Peyer's patch (tissue), 4 donors: ENCODE data around the gene PNPLA1. TPM values are rescaled to one million over a fixed set of nuclear protein-coding genes. Genes with fewer than 3 reads are reported as not detected.

Experiments used
- DNase-seq, 3 donors: peaks; one replicate each; pipeline ENCODE4 v3.0.0-alpha.2; 2017 to 2019
- H3K27ac ChIP-seq, 4 donors: fragments of 200-600 bp; sonication (generic); one replicate each; pipeline ENCODE4 v1.5.1; 2016 to 2019
- H3K27me3 ChIP-seq, 2 donors: fragments of 200-600 bp; sonication (generic); one replicate each; pipeline ENCODE4 v1.5.1; 2019
- H3K36me3 ChIP-seq, 3 donors: fragments of 200-600 bp; sonication (generic); one replicate each; pipeline ENCODE4 v1.5.1; 2016 to 2019
- H3K4me1 ChIP-seq, 4 donors: fragments of 200-600 bp; sonication (generic); one replicate each; pipeline ENCODE4 v1.5.1; 2016 to 2019
- H3K4me3 ChIP-seq, 4 donors: fragments of 200-600 bp; sonication (generic); 1 replicate in 3 of 4; 2 replicates in 1 of 4; pipeline ENCODE4 v1.5.1; 2016 to 2019; ENCODE audit warnings: mild to moderate bottlenecking in 1 of 4
- H3K9me3 ChIP-seq, 4 donors: fragments of 200-600 bp; sonication (generic); one replicate each; pipeline ENCODE4 v1.5.1; 2016 to 2019; ENCODE audit warnings: mild to moderate bottlenecking in 1 of 4
- CTCF ChIP-seq, 6 experiments: fragments of 450-650 bp in 4 of 6; fragments of 200-600 bp in 2 of 6; sonication (generic) in 1 of 6; IDR thresholded peaks; one replicate each; pipeline ENCODE4 v1.5.1; 2017 to 2019; ENCODE audit warnings: antibody characterized with exemption in 6 of 6, mild to moderate bottlenecking in 3 of 6, moderate library complexity in 1 of 6
- POLR2A ChIP-seq, 2 donors: fragments of 450-650 bp; IDR thresholded peaks; one replicate each; pipeline ENCODE4 v1.5.1; 2017; ENCODE audit warnings: antibody characterized with exemption in 2 of 2, mild to moderate bottlenecking in 2 of 2, moderate library complexity in 2 of 2
- total RNA-seq, 4 donors: library from RNA; depleted of rRNA; stranded (reverse); fragments of >200 nt; gene quantifications; one replicate each; pipeline ENCODE4 v1.1.0, GENCODE V29; 2016

Gene PNPLA1
- total RNA-seq, 4 donors from 2014 or later, result 1.3 to 4.0 (median 3.0) TPM; not detected in 1

- Histone ChIP-seq H3K4me3 (no peak overlapping the region), H3K9me3 (peaks cover 0 to 7% (median 0%) of the 10 kb centered on the region in 4 donors), H3K27ac (no peak overlapping the region), H3K27me3 (no peaks in the 10 kb centered on the region), H3K4me1 (no peaks in the 10 kb centered on the region), H3K36me3 (no peaks in the 10 kb centered on the region)
- DNase-seq, result no peak
- TF ChIP-seq CTCF (IDR thresholded peaks at IDR 0.05) (no peak), POLR2A (IDR thresholded peaks at IDR 0.05) (no peak)
Observed at GRCh38 chr6:36265744-36266143, 4.1 kb upstream of the PNPLA1 start.

GRCh38 chr6:36266913-36267644 lies 2.8 kb upstream of the PNPLA1 start:
- no peak overlapping the region for H3K27ac ChIP-seq
- no peaks in the 10 kb centered on the region for H3K36me3 ChIP-seq
- no peak overlapping the region for H3K4me3 ChIP-seq
- H3K27me3 ChIP-seq, result no peaks in the 10 kb centered on the region
- H3K4me1 ChIP-seq, result no peaks in the 10 kb centered on the region
- DNase-seq, result no peak
- no peak for TF ChIP-seq CTCF (IDR thresholded peaks at IDR 0.05)
- TF ChIP-seq POLR2A (IDR thresholded peaks at IDR 0.05), result no peak
- H3K9me3 ChIP-seq, result peaks cover 0 to 7% (median 0%) of the 10 kb centered on the region in 4 donors

GRCh38 chr6:36267731-36268477 lies 2.0 kb upstream of the PNPLA1 start:
- no peak overlapping the region for H3K27ac ChIP-seq
- DNase-seq, result no peak
- no peaks in the 10 kb centered on the region for H3K27me3 ChIP-seq
- no peak overlapping the region for H3K4me3 ChIP-seq
- peaks cover 0 to 7% (median 0%) of the 10 kb centered on the region in 4 donors for H3K9me3 ChIP-seq
- no peaks in the 10 kb centered on the region for H3K36me3 ChIP-seq
- H3K4me1 ChIP-seq, result no peaks in the 10 kb centered on the region
- TF ChIP-seq CTCF (IDR thresholded peaks at IDR 0.05) (no peak), POLR2A (IDR thresholded peaks at IDR 0.05) (no peak)

- Histone ChIP-seq H3K4me1 (no peaks in the 10 kb centered on the region), H3K27ac (no peak overlapping the region), H3K4me3 (no peak overlapping the region), H3K9me3 (peaks cover 0 to 7% (median 0%) of the 10 kb centered on the region in 4 donors), H3K27me3 (no peaks in the 10 kb centered on the region), H3K36me3 (no peaks in the 10 kb centered on the region)
- TF ChIP-seq POLR2A (IDR thresholded peaks at IDR 0.05) (no peak), CTCF (IDR thresholded peaks at IDR 0.05) (no peak)
- no peak for DNase-seq
Observed at GRCh38 chr6:36268478-36269275, 1.2 kb upstream of the PNPLA1 start.

GRCh38 chr6:36272234-36272633 lies 2.4 kb downstream of the PNPLA1 start:
- TF ChIP-seq POLR2A (IDR thresholded peaks at IDR 0.05) (no peak), CTCF (IDR thresholded peaks at IDR 0.05) (no peak)
- no peak overlapping the region for H3K4me3 ChIP-seq
- no peaks in the 10 kb centered on the region for H3K9me3 ChIP-seq
- DNase-seq, result no peak
- no peaks in the 10 kb centered on the region for H3K27me3 ChIP-seq
- no peak overlapping the region for H3K27ac ChIP-seq
- no peaks in the 10 kb centered on the region for H3K4me1 ChIP-seq
- no peaks in the 10 kb centered on the region for H3K36me3 ChIP-seq
